Cardiac fibroblast (primary cell): ENCODE data around the gene FAM20C.

Experiments
- DNase-seq, 2 donors: peaks; one replicate each; pipeline versions ENCODE4 v3.0.0 to v3.0.0-alpha.2; 2010; ENCODE audit warnings: low read depth in 2 of 2
- H3K4me3 ChIP-seq, 2 donors: replicated peaks in 1 of 2; 1 replicate in 1 of 2; 2 replicates in 1 of 2; pipeline ENCODE4 v1.5.1; 2011; ENCODE audit warnings: low read depth in 2 of 2, low read length in 2 of 2, mild to moderate bottlenecking in 2 of 2, moderate library complexity in 1 of 2
- TF ChIP-seq, protein P1 (sequence below): IDR thresholded peaks from one replicate; pipeline ENCODE4 v1.5.1; 2011; ENCODE audit warnings: low read depth, mild to moderate bottlenecking, low read length, inconsistent platforms

The FAM20C gene

DNA sequence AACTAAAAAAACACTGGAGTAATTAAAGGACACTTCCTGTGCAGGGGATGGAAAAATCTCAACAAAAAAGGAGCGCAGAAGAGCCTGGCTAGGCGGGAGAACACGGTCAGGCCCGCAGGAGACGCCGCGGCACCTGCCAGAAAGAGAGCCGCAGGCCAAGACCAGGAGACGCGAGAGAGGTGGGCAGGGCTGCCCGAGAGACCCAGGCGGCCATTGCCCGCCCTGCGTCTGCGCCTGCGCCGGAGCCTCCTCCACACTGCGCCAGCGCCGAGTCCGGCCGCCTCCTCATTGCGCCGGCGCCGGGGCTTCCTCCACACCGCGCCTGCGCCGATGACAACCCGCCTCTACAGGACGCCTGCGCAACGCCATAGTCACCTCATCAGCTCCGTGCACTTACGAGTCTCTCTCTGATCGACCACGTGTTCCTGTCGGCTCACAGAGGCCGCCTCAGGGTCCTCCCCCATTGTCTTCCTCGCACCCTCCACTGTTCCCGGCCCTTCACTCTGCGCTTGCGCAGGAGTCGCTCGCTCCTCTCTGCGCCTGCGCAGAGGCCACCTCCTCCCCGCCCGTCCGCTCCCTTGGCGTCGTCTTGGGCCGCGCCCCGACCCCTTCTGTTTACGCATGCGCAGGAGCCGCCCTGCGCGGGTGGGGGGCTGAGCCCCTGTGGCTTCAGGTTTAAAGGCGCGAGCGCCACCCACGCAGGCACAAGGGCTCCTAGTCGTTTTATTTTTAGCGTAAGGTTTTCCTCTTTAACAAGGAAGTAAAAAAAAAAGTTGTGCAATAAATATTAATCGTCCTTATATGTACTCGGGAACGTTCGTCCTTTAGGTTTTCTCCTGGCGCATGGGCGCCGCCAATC, 43.2 kb upstream of the FAM20C start:
- H3K4me3 ChIP-seq, result peak overlapping the region; percentile 49 to 68
- DNase-seq, result peak; percentile 99 to 100
- TF ChIP-seq, protein P1, sequence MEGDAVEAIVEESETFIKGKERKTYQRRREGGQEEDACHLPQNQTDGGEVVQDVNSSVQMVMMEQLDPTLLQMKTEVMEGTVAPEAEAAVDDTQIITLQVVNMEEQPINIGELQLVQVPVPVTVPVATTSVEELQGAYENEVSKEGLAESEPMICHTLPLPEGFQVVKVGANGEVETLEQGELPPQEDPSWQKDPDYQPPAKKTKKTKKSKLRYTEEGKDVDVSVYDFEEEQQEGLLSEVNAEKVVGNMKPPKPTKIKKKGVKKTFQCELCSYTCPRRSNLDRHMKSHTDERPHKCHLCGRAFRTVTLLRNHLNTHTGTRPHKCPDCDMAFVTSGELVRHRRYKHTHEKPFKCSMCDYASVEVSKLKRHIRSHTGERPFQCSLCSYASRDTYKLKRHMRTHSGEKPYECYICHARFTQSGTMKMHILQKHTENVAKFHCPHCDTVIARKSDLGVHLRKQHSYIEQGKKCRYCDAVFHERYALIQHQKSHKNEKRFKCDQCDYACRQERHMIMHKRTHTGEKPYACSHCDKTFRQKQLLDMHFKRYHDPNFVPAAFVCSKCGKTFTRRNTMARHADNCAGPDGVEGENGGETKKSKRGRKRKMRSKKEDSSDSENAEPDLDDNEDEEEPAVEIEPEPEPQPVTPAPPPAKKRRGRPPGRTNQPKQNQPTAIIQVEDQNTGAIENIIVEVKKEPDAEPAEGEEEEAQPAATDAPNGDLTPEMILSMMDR, result no peak

DNA sequence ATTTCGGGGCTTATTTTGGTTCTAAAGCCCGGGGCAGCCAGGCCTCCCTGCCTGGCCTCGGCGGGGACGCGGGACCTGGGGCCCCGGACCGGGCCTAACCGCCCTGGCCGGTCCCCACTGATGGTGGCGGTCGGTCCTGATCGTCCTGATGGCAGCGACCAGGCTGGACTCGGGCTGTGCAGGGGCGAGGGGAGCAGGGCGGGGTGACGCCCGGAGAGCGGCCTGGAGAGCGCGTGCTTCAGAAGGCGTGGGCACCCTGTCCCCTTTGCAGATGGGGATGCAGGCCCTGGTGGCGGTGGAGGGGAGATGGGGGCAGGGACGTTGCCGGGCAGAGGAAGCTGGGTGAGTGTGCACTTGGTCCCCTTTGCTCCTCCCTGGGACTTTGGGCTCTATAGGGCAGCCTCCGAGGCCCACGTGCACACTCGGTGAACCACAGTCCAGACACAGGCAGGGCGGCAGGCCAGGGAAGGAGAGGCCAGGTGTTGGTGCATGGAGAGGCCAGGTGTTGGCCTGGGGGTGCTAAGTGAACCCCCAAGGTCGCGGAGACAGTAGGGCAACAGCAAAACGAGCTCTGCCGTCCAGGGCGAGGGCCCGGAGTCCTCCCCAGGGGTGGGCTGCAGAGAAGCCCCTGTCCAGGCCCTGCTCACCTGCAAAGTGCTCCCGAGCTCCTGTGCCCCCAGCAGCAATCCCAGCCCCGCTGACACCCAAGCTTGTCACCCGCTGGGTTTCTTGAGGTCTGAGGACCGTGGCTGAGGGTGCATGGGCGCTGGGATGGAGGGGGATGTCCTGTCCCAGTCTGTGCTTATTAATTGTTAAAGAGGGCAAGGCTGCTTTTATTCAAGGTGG, 42.4 kb upstream of the FAM20C start:
- no peak for DNase-seq
- TF ChIP-seq, protein P1, result no peak
- H3K4me3 ChIP-seq, result peak overlapping the region; percentile 37 to 68

DNA sequence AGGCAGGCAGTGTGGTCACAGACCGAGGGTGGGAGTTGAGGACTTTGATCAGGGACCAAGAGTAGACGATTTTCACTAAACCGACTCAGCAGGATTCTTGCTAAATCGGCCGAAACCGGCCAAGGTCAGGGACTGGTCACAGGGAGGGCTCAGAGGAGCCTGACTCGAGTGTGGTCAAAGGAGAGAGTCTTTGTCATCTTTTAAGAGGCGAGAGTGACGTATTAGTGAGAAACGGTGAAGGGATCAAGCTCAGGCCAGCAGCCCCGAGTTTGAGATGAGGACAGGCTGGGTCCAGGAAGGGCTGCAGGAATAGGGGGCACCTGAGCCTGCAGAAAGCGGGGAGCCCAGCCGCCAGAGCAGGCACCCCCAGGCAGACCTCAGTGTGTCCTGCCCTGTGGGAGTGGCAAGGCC, 41.6 kb upstream of the FAM20C start:
- TF ChIP-seq, protein P1, result no peak
- DNase-seq, result no peak
- no peak overlapping the region for H3K4me3 ChIP-seq

DNA sequence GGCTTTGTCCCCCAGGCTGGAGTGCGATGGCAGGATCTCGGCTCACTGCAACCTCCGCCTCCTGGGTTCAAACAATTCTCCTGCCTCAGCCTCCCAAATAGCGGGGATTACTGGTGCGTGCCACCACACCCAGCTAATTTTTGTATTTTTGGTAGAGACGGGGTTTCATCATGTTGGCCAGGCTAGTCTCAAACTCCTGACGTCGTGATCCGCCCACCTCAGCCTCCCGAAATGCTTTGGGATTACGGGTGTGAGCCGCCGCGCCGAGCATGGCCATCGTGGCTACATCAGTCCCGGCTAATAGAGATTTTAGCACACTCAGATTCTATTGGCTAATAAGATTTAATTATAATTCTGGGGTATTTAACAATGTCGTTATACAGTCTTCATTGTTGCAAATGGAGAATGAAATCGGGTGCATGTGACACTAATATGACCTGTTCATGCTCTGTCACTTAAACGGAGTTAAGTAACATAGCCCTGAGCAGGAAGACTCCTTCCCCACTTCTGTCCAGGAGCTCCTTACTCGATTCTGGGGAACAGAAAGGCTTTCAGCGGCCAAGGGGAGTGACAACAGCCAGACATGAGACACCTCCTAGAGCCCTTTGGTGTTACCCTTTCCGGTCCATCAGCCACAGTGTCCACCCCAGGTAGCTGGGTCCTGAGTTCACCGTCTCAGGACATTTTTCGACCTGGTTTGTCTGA, 40.9 kb upstream of the FAM20C start:
- DNase-seq, result no peak
- H3K4me3 ChIP-seq, result no peak overlapping the region
- TF ChIP-seq, protein P1, result no peak

DNA sequence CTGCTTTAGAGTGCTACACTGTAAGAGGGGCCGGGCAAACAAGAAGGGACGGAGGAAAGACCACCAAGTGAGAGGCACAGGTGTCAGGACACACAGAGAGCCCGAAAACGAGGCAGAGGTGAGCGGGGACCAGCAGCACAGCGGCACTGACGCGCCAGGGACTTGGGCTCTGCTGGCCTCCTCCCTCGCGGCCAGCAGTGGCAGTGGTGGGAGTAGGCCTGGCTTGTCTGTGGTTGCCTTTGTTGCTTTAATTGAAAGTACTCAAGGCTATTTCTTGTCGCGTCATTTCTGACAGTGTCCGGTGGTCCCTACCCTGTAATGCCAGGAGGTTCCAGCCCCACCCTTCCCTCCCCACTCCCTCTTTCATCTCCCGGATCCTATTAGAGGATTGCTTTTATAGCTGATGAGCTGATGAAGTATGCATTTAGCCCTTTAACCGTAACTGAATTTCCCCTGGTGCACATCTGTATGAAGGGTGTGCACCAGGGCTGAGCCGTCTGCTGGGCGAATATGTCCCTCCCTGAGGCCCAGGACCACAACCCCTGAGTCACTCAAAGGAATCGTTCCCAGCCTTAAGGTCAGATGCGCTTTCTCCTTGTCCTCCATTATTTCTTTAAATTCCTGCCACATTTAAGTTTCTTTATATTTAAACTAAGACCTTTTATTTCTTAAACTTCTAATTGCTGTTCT, 39.5 kb upstream of the FAM20C start:
- no peak for DNase-seq
- TF ChIP-seq, protein P1, result no peak
- no peak overlapping the region for H3K4me3 ChIP-seq

DNA sequence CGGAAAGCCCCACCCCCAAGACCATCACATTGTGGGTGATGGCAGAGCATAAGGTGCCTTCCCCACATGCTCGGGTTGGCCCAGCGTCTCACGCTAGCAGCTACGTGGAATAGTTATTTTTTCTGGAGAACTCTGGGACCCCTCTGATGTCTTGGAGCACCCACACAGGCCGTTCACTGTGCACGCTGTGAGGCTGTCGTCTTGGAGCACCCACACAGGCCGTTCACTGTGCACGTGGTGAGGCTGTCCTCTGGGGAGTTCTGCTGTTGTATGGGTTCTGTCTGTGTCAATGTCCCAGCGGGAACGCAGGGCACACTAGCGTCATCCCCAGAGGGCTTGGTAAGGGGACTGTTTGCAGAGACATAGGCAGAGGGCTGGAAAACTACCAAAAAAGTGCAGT, 38.8 kb upstream of the FAM20C start:
- no peak for DNase-seq
- TF ChIP-seq, protein P1, result no peak
- no peak overlapping the region for H3K4me3 ChIP-seq
